GM12801 (cell line): ENCODE measurements around the gene KIAA1671.

Source experiments
- CTCF ChIP-seq: IDR thresholded peaks from one replicate; pipeline ENCODE4 v1.5.1; 2011; ENCODE audit warnings: control low read depth; ENCODE audit not compliant: insufficient read length; ENCODE audit errors: extremely low read depth

KIAA1671 gene

GRCh38 chr22:25105817-25106650 lies 153.5 kb downstream of the KIAA1671 start:
- TF ChIP-seq CTCF = no peak

GRCh38 chr22:25109878-25110595 lies 157.5 kb downstream of the KIAA1671 start:
- no peak for TF ChIP-seq CTCF

- no peak for TF ChIP-seq CTCF
Measured at GRCh38 chr22:25110596-25110845, 158.0 kb downstream of the KIAA1671 start.

- TF ChIP-seq CTCF = no peak
Measured at GRCh38 chr22:25110846-25111578, 158.5 kb downstream of the KIAA1671 start.

GRCh38 chr22:25111579-25112517 lies 159.3 kb downstream of the KIAA1671 start:
- TF ChIP-seq CTCF = no peak

DNA sequence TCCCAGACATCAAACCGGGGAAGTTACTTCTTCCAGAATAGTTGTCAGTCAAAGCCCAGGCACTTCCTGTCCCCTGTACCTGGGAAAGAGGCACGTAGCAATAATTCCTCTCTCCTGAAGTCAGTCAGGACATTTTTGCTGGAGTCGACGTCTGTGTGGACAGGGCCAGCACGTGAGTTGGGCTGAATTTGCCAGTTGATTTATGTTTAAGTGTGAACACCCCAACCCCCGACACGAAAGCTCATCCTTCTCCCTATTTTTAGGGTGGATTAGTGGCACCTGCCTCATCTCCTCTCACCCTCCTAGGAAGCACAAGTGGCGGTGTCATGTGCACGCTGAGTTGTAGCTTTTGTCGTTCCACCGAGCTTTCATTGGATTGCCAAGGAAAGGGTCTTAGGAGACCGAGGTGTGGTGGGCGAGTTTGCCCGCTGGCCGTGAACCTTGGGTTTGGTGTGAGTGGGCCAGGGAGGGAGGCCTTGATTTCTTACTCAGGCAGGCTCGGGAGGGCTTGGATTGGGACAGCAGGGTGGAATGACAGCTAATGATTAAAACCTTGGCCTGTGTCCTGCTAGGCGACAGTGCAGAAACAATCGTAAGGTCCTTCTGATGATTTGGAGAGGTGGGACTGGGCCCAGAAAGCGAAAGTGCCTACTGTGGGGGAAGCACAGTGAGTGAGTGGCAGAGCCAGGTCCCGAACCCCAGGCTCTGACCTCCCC lies 160.2 kb downstream of the KIAA1671 start:
- no peak for TF ChIP-seq CTCF
